Gastrocnemius medialis (tissue), 4 donors: Measurements from ENCODE around the gene DTNBP1. TPM values are rescaled to one million over a fixed set of nuclear protein-coding genes. Genes with fewer than 3 reads are reported as not detected.

Experiments
- ATAC-seq, 2 donors: fragments of 150-250 bp; one replicate each; pipeline ENCODE4 v1.9.1; 2016
- DNase-seq, 2 donors: peaks; one replicate each; pipeline ENCODE4 v3.0.0-alpha.2; 2019
- H3K27ac ChIP-seq, 4 donors: fragments of 200-600 bp; sonication (generic); 1 replicate in 1 of 4; 2 replicates in 3 of 4; pipeline ENCODE4 v1.5.1; 2016 to 2018; ENCODE audit warnings: mild to moderate bottlenecking in 2 of 4, moderate library complexity in 1 of 4
- H3K27me3 ChIP-seq, 3 donors: fragments of 200-600 bp; sonication (generic) in 2 of 3; 1 replicate in 1 of 3; 2 replicates in 2 of 3; pipeline versions ENCODE4 v1.5.1 to v1.6.0; 2016 to 2019; ENCODE audit warnings: mild to moderate bottlenecking in 1 of 3, moderate library complexity in 1 of 3
- H3K36me3 ChIP-seq, 2 donors: fragments of 200-600 bp; sonication (generic) in 1 of 2; one replicate each; pipeline ENCODE4 v1.5.1; 2017 to 2018
- H3K4me1 ChIP-seq, 2 donors: fragments of 200-600 bp; sonication (generic) in 1 of 2; one replicate each; pipeline ENCODE4 v1.5.1; 2016 to 2017; ENCODE audit warnings: mild to moderate bottlenecking in 2 of 2
- H3K4me3 ChIP-seq, 4 donors: fragments of 200-600 bp; sonication (generic) in 3 of 4; 1 replicate in 1 of 4; 2 replicates in 3 of 4; pipeline ENCODE4 v1.5.1; 2016 to 2019; ENCODE audit warnings: mild to moderate bottlenecking in 2 of 4
- H3K9me3 ChIP-seq, 3 donors: fragments of 200-600 bp; sonication (generic) in 2 of 3; 1 replicate in 1 of 3; 2 replicates in 2 of 3; pipeline ENCODE4 v1.5.1; 2016 to 2019
- CTCF ChIP-seq, 5 experiments: fragments of 450-650 bp in 3 of 5; fragments of 200-600 bp in 2 of 5; sonication (generic) in 2 of 5; IDR thresholded peaks in 4 of 5; conservative IDR thresholded peaks in 1 of 5; 1 replicate in 4 of 5; 2 replicates in 1 of 5; pipeline ENCODE4 v1.5.1; 2016 to 2019; ENCODE audit warnings: antibody characterized with exemption in 5 of 5, mild to moderate bottlenecking in 3 of 5, moderate library complexity in 3 of 5
- POLR2A ChIP-seq, 2 donors: fragments of 450-650 bp; IDR thresholded peaks; one replicate each; pipeline ENCODE4 v1.6.1; 2017; ENCODE audit warnings: antibody characterized with exemption in 2 of 2, mild to moderate bottlenecking in 2 of 2, moderate library complexity in 2 of 2
- in situ Hi-C, 4 donors: fragments of 200-750 bp; cut with MboI; loops; one replicate each; pipeline versions ENCODE4 v1.15.0 to v1.8.0; 2017; ENCODE audit warnings: low sequenced_read_pairs in 4 of 4
- intact Hi-C: fragments of 100-400 bp; cut with DNase I; formaldehyde crosslinking; loops from one replicate; pipeline ENCODE4 v1.15.1; 2023; ENCODE audit warnings: low total_unique reads
- total RNA-seq, 4 donors: library from RNA; depleted of rRNA; stranded (reverse); fragments of >200 nt; gene quantifications; one replicate each; pipeline versions ENCODE4 v1.1.0 to v1.2.3, GENCODE V29; 2016

Gene DTNBP1
- total RNA-seq, 4 donors from 2014 or later, result 5.2 to 33.5 (median 12.5) TPM

- no peak overlapping the region for H3K27ac ChIP-seq
- no peaks in the 10 kb centered on the region for H3K9me3 ChIP-seq
- TF ChIP-seq POLR2A (IDR thresholded peaks at IDR 0.05) (no peak), CTCF (IDR thresholded peaks at IDR 0.05 in 4 of 5, conservative IDR thresholded peaks at IDR 0.05 in 1 of 5) (no peak)
- DNase-seq (no peak), ATAC-seq (no peak)
- in situ Hi-C loops (no loop called here), intact Hi-C loops (no loop called here)
- no peaks in the 10 kb centered on the region for H3K27me3 ChIP-seq
- peaks cover 12 to 22% of the 10 kb centered on the region in 2 donors for H3K4me1 ChIP-seq
- no peaks in the 10 kb centered on the region for H3K36me3 ChIP-seq
- no peak overlapping the region for H3K4me3 ChIP-seq
Measured at GRCh38 chr6:15550546-15551123, 112.2 kb downstream of the DTNBP1 start.

- Histone ChIP-seq H3K4me1 (peaks cover 16 to 22% of the 10 kb centered on the region in 2 donors), H3K27ac (no peak overlapping the region), H3K4me3 (no peak overlapping the region), H3K36me3 (no peaks in the 10 kb centered on the region), H3K9me3 (no peaks in the 10 kb centered on the region), H3K27me3 (no peaks in the 10 kb centered on the region)
- intact Hi-C loops, result no loop called here
- in situ Hi-C loops, result no loop called here
- DNase-seq (no peak), ATAC-seq (no peak)
- TF ChIP-seq CTCF (IDR thresholded peaks at IDR 0.05 in 4 of 5, conservative IDR thresholded peaks at IDR 0.05 in 1 of 5), result no peak
- TF ChIP-seq POLR2A (IDR thresholded peaks at IDR 0.05), result no peak
Measured at GRCh38 chr6:15549371-15549770, 113.5 kb downstream of the DTNBP1 start.

GRCh38 chr6:15547400-15547799, 115.4 kb downstream of the DTNBP1 start:
- no peaks in the 10 kb centered on the region for H3K9me3 ChIP-seq
- DNase-seq (no peak), ATAC-seq (no peak)
- TF ChIP-seq CTCF (IDR thresholded peaks at IDR 0.05 in 4 of 5, conservative IDR thresholded peaks at IDR 0.05 in 1 of 5) (no peak), POLR2A (IDR thresholded peaks at IDR 0.05) (no peak)
- in situ Hi-C loops (no loop called here), intact Hi-C loops (no loop called here)
- H3K4me1 ChIP-seq, result peaks cover 16 to 22% of the 10 kb centered on the region in 2 donors
- H3K4me3 ChIP-seq, result no peak overlapping the region
- no peaks in the 10 kb centered on the region for H3K27me3 ChIP-seq
- H3K36me3 ChIP-seq, result no peaks in the 10 kb centered on the region
- no peak overlapping the region for H3K27ac ChIP-seq

GRCh38 chr6:15546591-15546990, 116.2 kb downstream of the DTNBP1 start:
- Histone ChIP-seq H3K4me3 (no peak overlapping the region), H3K9me3 (no peaks in the 10 kb centered on the region), H3K36me3 (no peaks in the 10 kb centered on the region), H3K27me3 (no peaks in the 10 kb centered on the region), H3K27ac (no peak overlapping the region), H3K4me1 (peaks cover 8 to 15% of the 10 kb centered on the region in 2 donors)
- intact Hi-C loops (no loop called here), in situ Hi-C loops (no loop called here)
- ATAC-seq, result no peak
- TF ChIP-seq CTCF (IDR thresholded peaks at IDR 0.05 in 4 of 5, conservative IDR thresholded peaks at IDR 0.05 in 1 of 5) (no peak), POLR2A (IDR thresholded peaks at IDR 0.05) (no peak)
- no peak for DNase-seq
